ENCODE results near the gene FOXP3. TPM values are rescaled to one million over a fixed set of nuclear protein-coding genes. Genes with fewer than 3 reads are reported as not detected.

The FOXP3 gene
- total and polyA plus RNA-seq, 2 of the 8 experiments (the other 6 are each of a cell fraction or from before 2014, with no cell fraction given): 0.37 to 0.54 TPM

- H3K4me2 ChIP-seq (ENCODE audit: insufficient read depth in 1 of 2, low read depth in 2 of 2, low read length in 2 of 2): no peak overlapping the region
- no peaks in the 10 kb centered on the region for H3K9me3 ChIP-seq (ENCODE audit: insufficient read depth in 2 of 2, low read depth in 1 of 2, low read length in 1 of 2)
- no peak for TF ChIP-seq KDM4A (IDR thresholded peaks at IDR 0.05; ENCODE audit: low read depth, low read length, severe bottlenecking)
- TF ChIP-seq FOSL1 (IDR thresholded peaks at IDR 0.05; ENCODE audit: insufficient read depth, low read depth, low read length): no peak
- TF ChIP-seq RAD21 (IDR thresholded peaks at IDR 0.05 in 1 of 2, conservative IDR thresholded peaks at IDR 0.05 in 1 of 2; ENCODE audit: low read depth in 2 of 2, low read length in 2 of 2): no peak
- no peak for TF ChIP-seq POLR2AphosphoS5 (IDR thresholded peaks at IDR 0.05; ENCODE audit: low read depth, low read length)
- no peak for TF ChIP-seq ATF3 (IDR thresholded peaks at IDR 0.05; ENCODE audit: insufficient read depth, low read depth, low read length)
- no peak overlapping the region for H3K18ac ChIP-seq (ENCODE audit: extremely low read depth, low read length)
- CTCF ChIA-PET (ENCODE audit: partially characterized antibody): interaction anchor here (2.2 kb wide), 1 partner anchor 66 kb away, joined by 6 read pairs; no protein-coding TSS in a partner anchor
- H3K23ac ChIP-seq (ENCODE audit: insufficient read length): no peak overlapping the region
- no peak overlapping the region for H2AFZ ChIP-seq (ENCODE audit: low read length)
- POLR2A ChIA-PET (ENCODE audit: partially characterized antibody): interaction anchor here (0.7 to 2.1 kb wide), 5 partner anchors 10 to 73 kb away, joined by 3 to 7 read pairs (median 3); no protein-coding TSS in a partner anchor
- H2AK5ac ChIP-seq (ENCODE audit: low read depth, low read length): no peak overlapping the region
- H2BK5ac ChIP-seq (ENCODE audit: low read depth, low read length): no peak overlapping the region
- H2BK20ac ChIP-seq (ENCODE audit: low read length): no peak overlapping the region
- H3K9ac ChIP-seq (replicated peaks in 1 of 4; ENCODE audit: extremely low read depth in 1 of 4, low read depth in 3 of 4, low read length in 3 of 4): no peak overlapping the region
- H2BK120ac ChIP-seq (replicated peaks; ENCODE audit: low read depth, low read length): no peak overlapping the region
- no peak overlapping the region for H3K27ac ChIP-seq (ENCODE audit: low read depth, low read length)
- H2BK15ac ChIP-seq (ENCODE audit: low read length): no peak overlapping the region
- WGBS, 2 experiments (ENCODE audit: extremely low coverage in 1 of 2, insufficient coverage in 1 of 2, insufficient read length in 1 of 2, insufficient replicate concordance in 2 of 2, low coverage in 1 of 2, low lambda C conversion rate in 2 of 2, missing lambda C conversion rate in 1 of 2): 83% methylated on average over 9 of the region's 20 CpGs; no CpG with 5 or more reads in 1 of the 2 experiments
- H3K23me2 ChIP-seq (ENCODE audit: low read depth, low read length): no peaks in the 10 kb centered on the region
- H4K20me1 ChIP-seq (replicated peaks in 1 of 2; ENCODE audit: control insufficient read depth in 1 of 2, insufficient read depth in 2 of 2, low read length in 2 of 2): no peaks in the 10 kb centered on the region
- no peak overlapping the region for H3K4ac ChIP-seq (replicated peaks; ENCODE audit: insufficient read length, low read depth, low read length)
- no peaks in the 10 kb centered on the region for H3K27me3 ChIP-seq (replicated peaks in 1 of 4; ENCODE audit: control insufficient read depth in 3 of 4, extremely low read depth in 1 of 4, insufficient read depth in 3 of 4, low read length in 3 of 4)
- no peaks in the 10 kb centered on the region for H3K36me3 ChIP-seq (ENCODE audit: control insufficient read depth in 2 of 4, insufficient read depth in 4 of 4, low read length in 3 of 4)
- H3K79me2 ChIP-seq (ENCODE audit: control insufficient read depth in 1 of 2, insufficient read depth in 2 of 2, low read length in 2 of 2): no peaks in the 10 kb centered on the region
- DNase-seq (ENCODE audit: low read depth in 1 of 2, low spot score in 2 of 2) (no peak), FAIRE-seq (no peak)
- H4K91ac ChIP-seq (replicated peaks; ENCODE audit: insufficient read length, low read length): no peak overlapping the region
- H3K56ac ChIP-seq (replicated peaks; ENCODE audit: insufficient read length, low read depth, low read length): no peak overlapping the region
- H4K5ac ChIP-seq (ENCODE audit: insufficient read length, low read depth, low read length): no peak overlapping the region
- no peaks in the 10 kb centered on the region; a peak in 1 of 7 replicates for H3K4me1 ChIP-seq (replicated peaks in 1 of 4; ENCODE audit: control insufficient read depth in 3 of 4, insufficient read depth in 4 of 4, low read length in 3 of 4)
- no peak overlapping the region for H4K8ac ChIP-seq (ENCODE audit: extremely low read depth, insufficient read depth, low read length)
- no peak overlapping the region for H3K4me3 ChIP-seq (ENCODE audit: extremely low read depth in 1 of 4, insufficient read depth in 2 of 4, low read depth in 3 of 4, low read length in 4 of 4)
- H2BK12ac ChIP-seq (ENCODE audit: low read depth, low read length): no peak overlapping the region
- no peaks in the 10 kb centered on the region for H3K79me1 ChIP-seq (ENCODE audit: low read depth, low read length)
- no peak overlapping the region for H3K14ac ChIP-seq (ENCODE audit: insufficient read length)
Measured at GRCh38 chrX:49257846-49258748, 6.4 kb downstream of the FOXP3 start.

Measured in H1 (cell line).